Measurements from ENCODE around the gene ASCC3.
"Not testable (repeated sequence)": the region's sequence is repeated elsewhere in the genome, so short reads cannot be mapped to it uniquely, and the experiment has no call there.

ASCC3 gene

DNA sequence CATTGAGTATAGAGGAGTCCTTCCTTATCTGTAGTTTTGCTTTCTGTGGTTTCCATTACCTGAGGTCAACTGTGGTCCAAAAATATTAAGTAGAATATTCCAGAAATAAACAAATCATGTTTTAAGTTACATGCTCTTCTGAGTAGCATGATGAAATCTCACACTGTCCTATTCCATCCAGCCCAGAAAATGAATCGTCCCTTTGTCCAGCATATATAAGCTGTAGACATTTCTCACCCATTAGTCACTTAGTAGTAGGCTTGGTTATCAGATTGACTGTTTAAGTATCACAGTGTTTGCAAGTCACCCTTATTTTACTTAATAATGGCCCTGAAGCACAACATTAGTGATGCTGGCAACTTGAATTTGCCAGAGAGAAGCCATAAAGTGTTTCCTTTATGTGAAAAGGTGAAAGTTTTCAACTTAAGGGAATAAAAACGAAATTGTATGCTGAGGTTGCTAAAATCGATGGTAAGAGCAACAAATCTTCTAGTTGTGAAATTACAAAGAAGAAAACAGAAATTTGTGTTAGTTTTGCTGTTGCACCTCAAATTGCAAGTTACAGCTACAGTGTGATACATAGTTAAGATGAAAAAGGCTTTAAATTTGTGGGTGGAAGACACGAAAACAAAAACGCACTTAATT lies 217.8 kb downstream of the ASCC3 start:
- TF ChIP-seq CTCF (IDR thresholded peaks at IDR 0.05; ENCODE audit: insufficient read depth, low read depth, low read length, missing control alignments): no peak
- no peak overlapping the region for H3K4me3 ChIP-seq (ENCODE audit: low read depth, low read length)
- DNase-seq (ENCODE audit: low read depth): no peak

DNA sequence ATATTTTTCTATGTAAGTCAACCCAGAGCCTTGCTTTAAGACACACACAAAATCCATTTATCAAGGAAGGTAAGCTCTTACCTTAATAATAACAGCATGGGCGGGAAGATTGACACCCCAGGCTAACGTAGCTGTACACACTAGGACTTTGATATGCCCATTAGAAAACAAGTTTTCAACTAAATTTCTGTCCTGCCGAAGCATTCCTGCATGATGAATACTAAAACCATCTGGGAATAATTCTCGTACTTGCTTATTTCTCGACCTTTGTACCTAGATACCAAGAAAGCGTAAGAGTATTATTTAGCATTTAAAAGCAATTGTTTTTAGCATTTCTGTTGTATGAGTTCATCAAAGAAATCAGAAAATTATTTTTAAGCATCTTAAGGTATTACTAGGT lies 218.9 kb downstream of the ASCC3 start:
- no peak for TF ChIP-seq CTCF (IDR thresholded peaks at IDR 0.05; ENCODE audit: insufficient read depth, low read depth, low read length, missing control alignments)
- no peak overlapping the region for H3K4me3 ChIP-seq (ENCODE audit: low read depth, low read length)
- no peak for DNase-seq (ENCODE audit: low read depth)

- TF ChIP-seq CTCF (IDR thresholded peaks at IDR 0.05; ENCODE audit: insufficient read depth, low read depth, low read length, missing control alignments): no peak
- DNase-seq (ENCODE audit: low read depth): no peak
- H3K4me3 ChIP-seq (ENCODE audit: low read depth, low read length): no peak overlapping the region
These were observed 222.6 kb downstream of the ASCC3 start for GRCh38 chr6:100658486-100658885.

GRCh38 chr6:100657678-100658330 lies 223.3 kb downstream of the ASCC3 start:
- DNase-seq (ENCODE audit: low read depth): peak; percentile 18
- peak; percentile 28 for TF ChIP-seq CTCF (IDR thresholded peaks at IDR 0.05; ENCODE audit: insufficient read depth, low read depth, low read length, missing control alignments)
- H3K4me3 ChIP-seq (ENCODE audit: low read depth, low read length): no peak overlapping the region

DNA sequence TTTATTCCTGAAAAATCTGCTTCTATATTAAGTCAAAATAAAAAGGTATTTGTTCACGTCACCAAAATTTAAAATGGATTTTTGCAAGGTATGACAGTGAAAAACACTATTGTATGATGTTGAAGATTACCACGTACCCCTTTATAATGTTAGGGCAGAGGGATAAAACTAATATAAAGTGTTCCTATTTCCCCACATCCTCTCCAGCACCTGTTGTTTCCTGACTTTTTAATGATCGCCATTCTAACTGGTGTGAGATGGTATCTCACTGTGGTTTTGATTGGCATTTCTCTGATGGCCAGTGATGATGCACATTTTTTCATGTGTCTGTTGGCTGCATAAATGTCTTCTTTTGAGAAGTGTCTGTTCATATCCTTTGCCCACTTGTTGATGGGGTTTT lies 240.0 kb downstream of the ASCC3 start:
- DNase-seq (ENCODE audit: low read depth); H3K4me3 ChIP-seq (ENCODE audit: low read depth, low read length): not testable (repeated sequence)

- TF ChIP-seq CTCF (IDR thresholded peaks at IDR 0.05; ENCODE audit: insufficient read depth, low read depth, low read length, missing control alignments): no peak
- H3K4me3 ChIP-seq (ENCODE audit: low read depth, low read length): no peak overlapping the region
- DNase-seq (ENCODE audit: low read depth): no peak
These were observed 247.9 kb downstream of the ASCC3 start for GRCh38 chr6:100633096-100633777.

- TF ChIP-seq CTCF (IDR thresholded peaks at IDR 0.05; ENCODE audit: insufficient read depth, low read depth, low read length, missing control alignments): no peak
- H3K4me3 ChIP-seq (ENCODE audit: low read depth, low read length): no peak overlapping the region
These were observed 250.6 kb downstream of the ASCC3 start for GRCh38 chr6:100630536-100630935.

More at GRCh38 chr6:100630536-100630935, 250.6 kb downstream of the ASCC3 start:
- no peak for DNase-seq (ENCODE audit: low read depth)
